GM12872 (cell line): ENCODE results near the gene GRM1.

Source experiments
- CTCF ChIP-seq: IDR thresholded peaks from 3 replicates; pipeline ENCODE4 v1.5.1; 2011; ENCODE audit warnings: low read depth, mild to moderate bottlenecking, low read length, moderate library complexity; ENCODE audit not compliant: insufficient read depth

The GRM1 gene

GRCh38 chr6:146355521-146356100, 326.7 kb downstream of the GRM1 start:
- TF ChIP-seq CTCF, result no peak

GRCh38 chr6:146357578-146358430, 328.9 kb downstream of the GRM1 start:
- no peak for TF ChIP-seq CTCF

- no peak for TF ChIP-seq CTCF
These were observed 329.7 kb downstream of the GRM1 start for GRCh38 chr6:146358431-146359046.

- no peak for TF ChIP-seq CTCF
These were observed 330.3 kb downstream of the GRM1 start for GRCh38 chr6:146359131-146359530.

- TF ChIP-seq CTCF, result no peak
These were observed 332.5 kb downstream of the GRM1 start for GRCh38 chr6:146361128-146361924.

GRCh38 chr6:146363838-146364607, 335.2 kb downstream of the GRM1 start:
- TF ChIP-seq CTCF, result no peak
